Endothelial cell of umbilical vein (primary cell): Measurements from ENCODE around the gene B3GALNT2. TPM values are rescaled to one million over a fixed set of nuclear protein-coding genes. Genes with fewer than 3 reads are reported as not detected.

Experiments
- BruUV-seq: library from RNA; stranded (reverse); fragments of 400-500 nt; replicated peaks from 2 replicates; lab custom pipeline; 2021; lab: Mats Ljungman, UMichigan
- CTCF ChIA-PET: fragments of 300-600, 350-600 bp; sonication (Branson Sonifier 250); formaldehyde crosslinking; loops from one replicate; lab custom pipeline; 2021; ENCODE audit warnings: antibody characterized with exemption, inconsistent platforms; lab: Charles Lee
- POLR2A ChIA-PET: fragments of 300-600, 350-600 bp; sonication (Branson Sonifier 250); formaldehyde crosslinking; loops from one replicate; lab custom pipeline; 2021; ENCODE audit warnings: antibody characterized with exemption, inconsistent platforms; lab: Charles Lee
- DNase-seq: peaks from one replicate; pipeline ENCODE4 v3.0.0-alpha.2; 2011; ENCODE audit warnings: low read depth, low spot score
- FAIRE-seq: peaks from 2 replicates; lab custom pipeline; 2011; peaks lifted over from hg19 to GRCh38; lab: Jason Lieb, UNC
- H2AFZ ChIP-seq: 2 replicates; pipeline ENCODE4 v1.6.0; 2012; ENCODE audit warnings: low read depth, low read length, control low read depth, inconsistent platforms
- H3K27ac ChIP-seq: 2 replicates; pipeline ENCODE4 v1.5.1; 2011; ENCODE audit warnings: low read depth, mild to moderate bottlenecking, control low read depth, low read length, moderate library complexity; ENCODE audit not compliant: insufficient read depth
- H3K27me3 ChIP-seq, 2 experiments: 2 replicates each; pipeline versions ENCODE4 v1.6.0 to v1.6.1; 2011; ENCODE audit warnings: low read length in 2 of 2, mixed read lengths in 1 of 2; ENCODE audit not compliant: control insufficient read depth in 2 of 2, insufficient read depth in 2 of 2
- H3K36me3 ChIP-seq, 2 experiments: 2 replicates in 1 of 2; 3 replicates in 1 of 2; pipeline ENCODE4 v1.5.1; 2011; ENCODE audit warnings: low read length in 2 of 2, mild to moderate bottlenecking in 1 of 2, moderate library complexity in 1 of 2; ENCODE audit not compliant: control insufficient read depth in 2 of 2, insufficient read depth in 2 of 2; ENCODE audit errors: extremely low read depth in 1 of 2
- H3K4me1 ChIP-seq: 3 replicates; pipeline ENCODE4 v1.5.1; 2011; ENCODE audit warnings: mild to moderate bottlenecking, low read length; ENCODE audit not compliant: control insufficient read depth, insufficient read depth; ENCODE audit errors: extremely low read depth
- H3K4me2 ChIP-seq: 2 replicates; pipeline ENCODE4 v1.6.1; 2011; ENCODE audit warnings: low read length, control low read depth, mixed read lengths; ENCODE audit not compliant: insufficient read depth
- H3K4me3 ChIP-seq, 3 experiments: fragments of 200-600 bp in 1 of 3; sonication (generic), shearing (Covaris generic) in 1 of 3; replicated peaks in 1 of 3; 2 replicates each; pipeline ENCODE4 v1.5.1; 2011 to 2016; ENCODE audit warnings: control low read depth in 3 of 3, low read length in 3 of 3, mild to moderate bottlenecking in 2 of 3, inconsistent platforms in 1 of 3, low read depth in 1 of 3, moderate library complexity in 1 of 3; ENCODE audit not compliant: insufficient read depth in 1 of 3
- H3K79me2 ChIP-seq: 2 replicates; pipeline ENCODE4 v1.6.0; 2012; ENCODE audit warnings: low read length, inconsistent platforms; ENCODE audit not compliant: control insufficient read depth, insufficient read depth
- H3K9ac ChIP-seq: replicated peaks from 2 replicates; pipeline ENCODE3; 2011; ENCODE audit warnings: low read length, control low read depth; ENCODE audit not compliant: insufficient read depth; ENCODE audit errors: extremely low read depth
- H3K9me1 ChIP-seq: replicated peaks from 3 replicates; pipeline ENCODE4 v1.6.0; 2011; ENCODE audit warnings: mild to moderate bottlenecking, low read length; ENCODE audit not compliant: control insufficient read depth, insufficient read depth; ENCODE audit errors: extremely low read depth
- H3K9me3 ChIP-seq: replicated peaks from 2 replicates; pipeline ENCODE4 v1.5.1; 2012; ENCODE audit warnings: low read length, inconsistent platforms; ENCODE audit not compliant: control insufficient read depth, insufficient read depth
- H4K20me1 ChIP-seq: replicated peaks from 2 replicates; pipeline ENCODE3; 2011; ENCODE audit warnings: mild to moderate bottlenecking, low read length; ENCODE audit not compliant: control insufficient read depth, insufficient read depth; ENCODE audit errors: extremely low read depth
- CTCF ChIP-seq, 2 donors: IDR thresholded peaks; 1 replicate in 1 of 2; 2 replicates in 1 of 2; pipeline ENCODE4 v1.5.1; 2011; ENCODE audit warnings: low read length in 2 of 2, mild to moderate bottlenecking in 2 of 2, moderate library complexity in 2 of 2, control low read depth in 1 of 2, inconsistent platforms in 1 of 2, low read depth in 1 of 2; ENCODE audit not compliant: insufficient read depth in 1 of 2; ENCODE audit errors: extremely low read depth in 1 of 2
- EZH2 ChIP-seq: IDR thresholded peaks from 2 replicates; pipeline ENCODE4 v1.6.1; 2012; ENCODE audit warnings: borderline replicate concordance, low read depth, mild to moderate bottlenecking, moderate library complexity, low read length, inconsistent platforms; ENCODE audit not compliant: severe bottlenecking
- FOS ChIP-seq: IDR thresholded peaks from 2 replicates; pipeline ENCODE4 v1.6.1; 2011; ENCODE audit warnings: mild to moderate bottlenecking, low read length, moderate library complexity, borderline replicate concordance; ENCODE audit not compliant: insufficient read depth
- GATA2 ChIP-seq: IDR thresholded peaks from 2 replicates; pipeline ENCODE4 v1.7.0; 2011; ENCODE audit warnings: low read depth, mild to moderate bottlenecking, moderate library complexity, mixed read lengths, low read length; ENCODE audit not compliant: insufficient read length, insufficient read depth
- JUN ChIP-seq: IDR thresholded peaks from 2 replicates; pipeline ENCODE4 v1.6.1; 2011; ENCODE audit warnings: borderline replicate concordance, low read depth; ENCODE audit not compliant: insufficient read length, insufficient read depth
- MAX ChIP-seq: IDR thresholded peaks from 2 replicates; pipeline ENCODE4 v1.6.1; 2011; ENCODE audit not compliant: insufficient read depth, insufficient read length
- POLR2A ChIP-seq: IDR thresholded peaks from 2 replicates; pipeline ENCODE4 v1.6.1; 2012; ENCODE audit warnings: low read depth, mild to moderate bottlenecking, control low read depth, low read length
- POLR2AphosphoS5 ChIP-seq: IDR thresholded peaks from 2 replicates; pipeline ENCODE4 v1.6.1; 2012; ENCODE audit warnings: low read depth, mild to moderate bottlenecking, control low read depth, low read length, moderate library complexity; ENCODE audit not compliant: insufficient read depth
- dilution Hi-C: fragments of 300-500 bp; cut with MboI; formaldehyde crosslinking; loops from one replicate; pipeline ENCODE4 v1.15.0; 2019; ENCODE audit warnings: low sequenced_read_pairs; ENCODE audit not compliant: extremely low pct_ligation_motif_present
- intact Hi-C: fragments of 100-400 bp; cut with micrococcal nuclease; formaldehyde crosslinking; loops from one replicate; pipeline ENCODE4 v1.10.0; 2022
- polyA plus RNA-seq, 4 experiments: library from polyadenylated mRNA; depleted of rRNA in 3 of 4; stranded (reverse) in 3 of 4; unstranded in 1 of 4; fragments of >200 nt; gene quantifications; 2 replicates each; pipeline versions ENCODE4 v1.2.1 to v1.2.3, GENCODE V29; 2011 to 2012; ENCODE audit warnings: missing spikeins in 1 of 4
- total RNA-seq: library from RNA; stranded (reverse); gene quantifications from 2 replicates; pipeline ENCODE4 v1.2.3, GENCODE V29; 2021

B3GALNT2 gene
- total and polyA plus RNA-seq, 2 donors (not counting 3 experiments of a cell fraction or from before 2014, with no cell fraction given): 12.0 to 32.2 TPM

- TF ChIP-seq GATA2 (no peak), CTCF (IDR thresholded peaks at IDR 0.05; ENCODE audit: extremely low read depth in 1 of 2, insufficient read depth in 1 of 2, low read depth in 1 of 2, low read length in 2 of 2) (no peak), EZH2 (no peak)
- H3K4me3 ChIP-seq: no peak overlapping the region
- ChIA-PET POLR2A (no interaction called here), CTCF (no interaction called here)
- no peak overlapping the region for H3K9ac ChIP-seq
- no peaks in the 10 kb centered on the region for H3K79me2 ChIP-seq
- H3K4me2 ChIP-seq: no peak overlapping the region
- dilution Hi-C loops (no loop called here), intact Hi-C loops (no loop called here)
- no peak for DNase-seq
- H4K20me1 ChIP-seq: no peaks in the 10 kb centered on the region
- no peak overlapping the region for H3K27ac ChIP-seq
- FAIRE-seq: no peak
- H3K36me3 ChIP-seq: peaks cover 6 to 7% of the 10 kb centered on the region in 2 experiments
- no peaks in the 10 kb centered on the region for H3K27me3 ChIP-seq
- no peak overlapping the region for H2AFZ ChIP-seq
- no peaks in the 10 kb centered on the region for H3K9me3 ChIP-seq
- no TSS peak for BruUV-seq
- peaks cover 31% of the 10 kb centered on the region for H3K4me1 ChIP-seq
- H3K9me1 ChIP-seq: no peaks in the 10 kb centered on the region
Observed at GRCh38 chr1:235473806-235474205, 30.4 kb downstream of the B3GALNT2 start.

- POLR2A ChIA-PET: no interaction called here
- Histone ChIP-seq H3K27me3 (no peaks in the 10 kb centered on the region), H3K9me1 (no peaks in the 10 kb centered on the region), H2AFZ (no peak overlapping the region), H3K4me2 (no peak overlapping the region), H3K4me1 (peaks cover 32% of the 10 kb centered on the region), H3K9me3 (no peaks in the 10 kb centered on the region), H4K20me1 (no peaks in the 10 kb centered on the region), H3K4me3 (no peak overlapping the region), H3K79me2 (no peaks in the 10 kb centered on the region), H3K36me3 (peaks cover 2% of the 10 kb centered on the region in 2 experiments), H3K9ac (no peak overlapping the region), H3K27ac (no peak overlapping the region)
- TF ChIP-seq JUN (no peak), MAX (no peak), FOS (no peak), POLR2AphosphoS5 (no peak), POLR2A (no peak), CTCF (IDR thresholded peaks at IDR 0.05; ENCODE audit: extremely low read depth in 1 of 2, insufficient read depth in 1 of 2, low read depth in 1 of 2, low read length in 2 of 2) (no peak), EZH2 (no peak), GATA2 (no peak)
- intact Hi-C loops (loop anchor here (2.0 kb wide), 1 partner anchor 32 kb away; no protein-coding TSS in a partner anchor), dilution Hi-C loops (no loop called here)
- CTCF ChIA-PET: interaction anchor here (1.0 to 1.3 kb wide), 3 partner anchors 15 to 34 kb away, joined by 3 to 5 read pairs (median 4); partner anchors contain the start of gene B3GALNT2
- no TSS peak for BruUV-seq
- no peak for FAIRE-seq
- peak; percentile 56 for DNase-seq
Observed at GRCh38 chr1:235470741-235471439, 33.4 kb downstream of the B3GALNT2 start.
